Thyroid gland (tissue), 4 donors: Measurements from ENCODE around the gene BTBD6.

Experiments
- CTCF ChIP-seq, 6 experiments: fragments of 200-600 bp in 3 of 6; fragments of 450-650 bp in 3 of 6; sonication (generic) in 3 of 6; IDR thresholded peaks; one replicate each; pipeline ENCODE4 v1.5.1; 2016 to 2019; ENCODE audit warnings: antibody characterized with exemption in 6 of 6, mild to moderate bottlenecking in 2 of 6, inconsistent platforms in 1 of 6, moderate library complexity in 1 of 6
- POLR2A ChIP-seq, 2 donors: fragments of 450-650 bp; IDR thresholded peaks; one replicate each; pipeline ENCODE4 v1.6.1; 2017; ENCODE audit warnings: antibody characterized with exemption in 2 of 2, mild to moderate bottlenecking in 2 of 2, moderate library complexity in 1 of 2

- TF ChIP-seq CTCF (IDR thresholded peaks at IDR 0.05) (no peak), POLR2A (IDR thresholded peaks at IDR 0.05) (no peak)
Measured at GRCh38 chr14:105285174-105285573, 36.8 kb downstream of the BTBD6 start.
